Suprapubic skin (tissue), 4 donors: ENCODE measurements around the gene EGFL6.
"Not testable (repeated sequence)": the region's sequence is repeated elsewhere in the genome, so short reads cannot be mapped to it uniquely, and the experiment has no call there.

Experiments
- CTCF ChIP-seq, 2 donors: fragments of 200-600 bp in 1 of 2; fragments of 450-650 bp in 1 of 2; sonication (generic) in 1 of 2; IDR thresholded peaks; one replicate each; pipeline ENCODE4 v1.5.1; 2016 to 2019; ENCODE audit warnings: antibody characterized with exemption in 2 of 2, mild to moderate bottlenecking in 1 of 2, moderate library complexity in 1 of 2
- EP300 ChIP-seq: sonication (generic); formaldehyde crosslinking; IDR thresholded peaks from one replicate; pipeline ENCODE4 v1.6.1; 2017; ENCODE audit warnings: antibody characterized with exemption
- POLR2A ChIP-seq, 2 donors: fragments of 450-650 bp; IDR thresholded peaks; one replicate each; pipeline ENCODE4 v1.6.1; 2017; ENCODE audit warnings: antibody characterized with exemption in 2 of 2, mild to moderate bottlenecking in 2 of 2, moderate library complexity in 2 of 2
- POLR2AphosphoS5 ChIP-seq, 3 donors: sonication (generic); formaldehyde crosslinking; IDR thresholded peaks; one replicate each; pipeline ENCODE4 v1.6.1; 2017; ENCODE audit warnings: antibody characterized with exemption in 3 of 3

GRCh38 chrX:13648336-13648735, 78.9 kb downstream of the EGFL6 start:
- TF ChIP-seq CTCF (IDR thresholded peaks at IDR 0.05); POLR2AphosphoS5 (IDR thresholded peaks at IDR 0.05); POLR2A (IDR thresholded peaks at IDR 0.05); EP300: not testable (repeated sequence)
